Hematopoietic multipotent progenitor cell treated with erythropoietin and hydrocortisone succinate and interleukin-3 and kit ligand, for 6 days (in vitro differentiated cells): ENCODE measurements around the gene MYRF.

Experiments used
- DNase-seq: peaks from one replicate; pipeline ENCODE4 v3.0.0-alpha.2; 2015

Gene MYRF

GRCh38 chr11:61828379-61828628 is 75.9 kb downstream of the MYRF start:
- no peak for DNase-seq

GRCh38 chr11:61828629-61829407 is 76.4 kb downstream of the MYRF start:
- peak; percentile 74 for DNase-seq

- no peak for DNase-seq
These were observed 77.4 kb downstream of the MYRF start for GRCh38 chr11:61829806-61830205.

- DNase-seq, result no peak
These were observed 78.0 kb downstream of the MYRF start for GRCh38 chr11:61830237-61831105.

GRCh38 chr11:61832207-61832606 is 79.8 kb downstream of the MYRF start:
- no peak for DNase-seq

- peak; percentile 70 for DNase-seq
These were observed 80.3 kb downstream of the MYRF start for GRCh38 chr11:61832754-61833153.

- peak; percentile 55 for DNase-seq
These were observed 81.0 kb downstream of the MYRF start for GRCh38 chr11:61833471-61833870.

- DNase-seq, result no peak
These were observed 81.5 kb downstream of the MYRF start for GRCh38 chr11:61833926-61834277.

- DNase-seq, result peak; percentile 99
These were observed 82.0 kb downstream of the MYRF start for GRCh38 chr11:61834278-61835048.

- DNase-seq, result no peak
These were observed 83.8 kb downstream of the MYRF start for GRCh38 chr11:61836193-61836592.

GRCh38 chr11:61837411-61838005 is 85.1 kb downstream of the MYRF start:
- DNase-seq, result no peak
